GM12892 (cell line): ENCODE results near the gene PDCD1.

Source experiments
- POLR2A ChIP-seq: IDR thresholded peaks from 2 replicates; pipeline ENCODE4 v1.6.1; 2011; ENCODE audit warnings: low read depth, low read length, control low read depth
- POLR2AphosphoS5 ChIP-seq: IDR thresholded peaks from 2 replicates; pipeline ENCODE4 v1.6.1; 2011; ENCODE audit warnings: low read depth, low read length, control low read depth

GRCh38 chr2:241822264-241822623 is 36.5 kb downstream of the PDCD1 start:
- TF ChIP-seq POLR2AphosphoS5 (no peak), POLR2A (no peak)
